Epithelial cell of esophagus (primary cell): ENCODE measurements around the gene PPIF.

Experiments used
- DNase-seq: peaks from one replicate; pipeline ENCODE4 v3.0.0; 2010; ENCODE audit warnings: low read depth
- H3K4me3 ChIP-seq: 2 replicates; pipeline ENCODE4 v1.5.1; 2011; ENCODE audit warnings: mild to moderate bottlenecking, low read length, control low read depth
- TF ChIP-seq, protein P1 (sequence below): IDR thresholded peaks from 2 replicates; pipeline ENCODE4 v1.5.1; 2011; ENCODE audit warnings: low read depth, mild to moderate bottlenecking, low read length, control low read depth, inconsistent platforms; ENCODE audit not compliant: insufficient read depth; ENCODE audit errors: missing control alignments

The PPIF gene

DNA sequence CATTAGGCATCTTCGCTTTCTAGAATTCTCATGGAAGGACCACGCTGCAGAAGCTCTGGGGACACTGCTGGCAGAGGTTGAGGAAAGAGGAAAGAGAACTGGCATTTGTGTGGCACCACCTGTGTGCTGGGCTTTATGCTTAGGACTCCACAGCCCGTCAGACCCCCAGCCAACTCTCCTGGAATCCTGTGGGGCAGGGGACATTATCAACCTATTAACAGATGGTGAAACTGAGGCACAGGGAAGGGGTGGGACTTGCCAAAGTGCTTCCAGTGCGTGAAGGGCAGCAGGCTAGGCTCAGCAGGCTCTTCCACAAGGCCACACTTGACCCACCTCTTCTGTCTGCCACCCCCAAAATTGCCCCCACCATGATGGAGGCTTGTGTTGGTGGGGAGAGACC, 51.4 kb downstream of the PPIF start:
- TF ChIP-seq, protein P1, sequence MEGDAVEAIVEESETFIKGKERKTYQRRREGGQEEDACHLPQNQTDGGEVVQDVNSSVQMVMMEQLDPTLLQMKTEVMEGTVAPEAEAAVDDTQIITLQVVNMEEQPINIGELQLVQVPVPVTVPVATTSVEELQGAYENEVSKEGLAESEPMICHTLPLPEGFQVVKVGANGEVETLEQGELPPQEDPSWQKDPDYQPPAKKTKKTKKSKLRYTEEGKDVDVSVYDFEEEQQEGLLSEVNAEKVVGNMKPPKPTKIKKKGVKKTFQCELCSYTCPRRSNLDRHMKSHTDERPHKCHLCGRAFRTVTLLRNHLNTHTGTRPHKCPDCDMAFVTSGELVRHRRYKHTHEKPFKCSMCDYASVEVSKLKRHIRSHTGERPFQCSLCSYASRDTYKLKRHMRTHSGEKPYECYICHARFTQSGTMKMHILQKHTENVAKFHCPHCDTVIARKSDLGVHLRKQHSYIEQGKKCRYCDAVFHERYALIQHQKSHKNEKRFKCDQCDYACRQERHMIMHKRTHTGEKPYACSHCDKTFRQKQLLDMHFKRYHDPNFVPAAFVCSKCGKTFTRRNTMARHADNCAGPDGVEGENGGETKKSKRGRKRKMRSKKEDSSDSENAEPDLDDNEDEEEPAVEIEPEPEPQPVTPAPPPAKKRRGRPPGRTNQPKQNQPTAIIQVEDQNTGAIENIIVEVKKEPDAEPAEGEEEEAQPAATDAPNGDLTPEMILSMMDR, result no peak
- no peak for DNase-seq
- H3K4me3 ChIP-seq, result no peak overlapping the region

DNA sequence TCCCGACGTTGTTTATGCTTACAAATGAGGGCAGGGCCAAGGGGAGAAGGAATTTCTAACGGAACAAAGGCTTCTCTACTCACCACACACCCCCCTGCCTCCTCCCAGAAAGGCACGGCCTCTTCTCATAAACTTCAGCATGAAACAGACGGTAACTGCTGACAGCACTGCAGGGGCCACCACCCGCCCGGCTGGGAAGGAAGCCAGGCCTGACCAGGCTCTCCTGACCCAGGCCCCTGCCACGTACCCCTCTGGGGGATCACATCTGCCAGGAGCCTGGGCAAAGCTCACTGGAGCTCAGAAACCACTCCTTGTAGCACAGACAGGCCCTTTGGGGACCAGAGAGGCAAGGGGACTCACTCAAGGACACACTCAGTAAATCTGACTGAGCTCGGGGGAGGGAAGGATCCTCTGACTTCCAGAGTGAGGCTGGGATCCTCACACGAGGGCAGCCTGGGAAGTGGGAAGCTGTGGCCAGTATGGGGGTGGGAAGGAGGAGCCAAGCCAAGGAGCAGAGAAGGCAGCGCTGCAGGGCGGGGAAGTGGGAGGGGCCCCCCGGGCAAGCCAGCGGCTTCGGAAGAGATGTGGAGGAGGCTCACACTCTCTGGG, 52.1 kb downstream of the PPIF start:
- no peak overlapping the region for H3K4me3 ChIP-seq
- TF ChIP-seq, protein P1, result no peak
- DNase-seq, result peak; percentile 22

DNA sequence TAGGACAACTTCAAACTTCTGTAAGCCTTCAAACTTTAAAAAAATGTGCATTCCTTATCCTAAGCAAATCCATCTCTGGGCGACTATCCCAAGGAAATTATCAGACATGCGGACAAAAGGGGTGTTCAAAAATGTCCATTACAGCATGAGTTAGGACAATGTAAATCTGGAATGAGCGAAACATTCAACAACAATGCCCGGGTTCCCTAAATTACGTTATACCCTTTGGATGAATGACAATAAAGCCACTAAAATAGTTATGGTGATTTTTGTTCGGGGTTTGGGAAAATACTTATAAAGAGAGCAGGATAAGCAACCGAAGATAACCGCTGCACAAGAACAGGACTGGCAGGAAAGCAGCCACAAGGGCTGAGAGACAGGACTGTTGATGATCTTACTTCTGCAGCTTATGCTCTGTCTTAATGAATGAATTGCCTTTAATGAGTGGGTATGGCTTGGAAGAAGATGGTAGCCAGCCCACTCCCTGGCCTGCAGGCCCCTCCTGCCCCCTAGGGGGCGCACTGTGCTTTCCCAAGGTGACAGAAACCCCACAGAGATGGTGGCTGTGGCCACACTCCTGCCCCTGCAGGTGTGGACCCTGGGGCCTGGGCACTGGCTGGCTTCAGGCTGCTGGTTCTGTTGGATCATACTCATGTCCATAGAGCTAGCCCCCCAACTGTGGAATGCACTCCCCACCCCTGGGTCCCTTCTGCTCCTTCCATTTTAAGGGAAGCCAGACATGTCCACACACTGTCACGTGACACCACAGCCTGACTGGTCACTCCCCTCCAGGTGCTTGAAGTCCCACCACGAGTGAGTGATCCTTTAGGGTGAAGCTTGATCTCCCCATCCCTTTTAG, 53.1 kb downstream of the PPIF start:
- DNase-seq, result peak; percentile 42
- no peak overlapping the region for H3K4me3 ChIP-seq

DNA sequence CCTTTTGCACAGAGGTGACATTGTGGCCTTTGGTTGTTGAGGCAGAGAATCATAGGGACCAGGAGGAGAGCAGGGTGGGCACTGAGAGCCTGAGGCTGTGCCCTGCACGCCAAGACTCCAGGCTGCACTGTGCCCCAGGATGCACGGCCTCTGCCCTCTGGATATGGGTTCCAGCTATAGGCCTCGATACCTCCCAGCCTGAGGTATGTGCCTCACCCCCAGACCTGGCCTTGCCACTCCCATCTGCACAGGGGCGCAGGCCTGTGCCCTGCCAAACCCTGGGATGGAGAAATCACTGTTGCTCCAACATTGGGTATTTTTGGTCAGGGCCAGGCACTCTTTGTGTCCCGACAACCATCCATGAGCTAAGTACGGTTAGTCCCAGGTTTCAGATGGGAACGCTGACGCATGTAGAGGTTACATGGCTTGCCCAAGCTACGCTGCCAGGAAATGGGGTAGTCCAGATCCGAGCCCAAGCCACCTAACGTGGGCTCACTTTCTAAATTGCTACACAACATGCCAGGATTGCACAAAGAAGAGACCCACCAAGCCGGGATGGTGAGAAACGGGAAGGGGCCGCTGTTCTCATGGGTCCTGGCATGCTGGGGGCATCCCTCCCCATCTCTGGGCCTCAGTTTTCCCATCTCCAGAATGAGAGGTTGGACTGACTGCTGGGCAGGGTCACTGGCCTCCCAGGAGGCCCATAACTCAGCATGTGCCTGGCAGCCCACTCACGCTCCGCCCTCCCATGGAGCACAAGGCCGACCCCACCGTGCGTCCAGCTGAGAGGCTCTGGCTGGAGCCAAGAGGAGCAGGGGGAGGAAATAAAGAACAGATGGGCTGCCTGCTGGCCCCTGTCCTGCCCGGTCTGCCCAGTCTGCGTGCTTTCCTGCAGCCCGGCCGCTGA, 54.0 kb downstream of the PPIF start:
- DNase-seq, result no peak
- TF ChIP-seq, protein P1, result no peak
- no peak overlapping the region for H3K4me3 ChIP-seq

More for the DNA sequence above, 53.1 kb downstream of the PPIF start:
- TF ChIP-seq, protein P1, result peak; percentile 65

DNA sequence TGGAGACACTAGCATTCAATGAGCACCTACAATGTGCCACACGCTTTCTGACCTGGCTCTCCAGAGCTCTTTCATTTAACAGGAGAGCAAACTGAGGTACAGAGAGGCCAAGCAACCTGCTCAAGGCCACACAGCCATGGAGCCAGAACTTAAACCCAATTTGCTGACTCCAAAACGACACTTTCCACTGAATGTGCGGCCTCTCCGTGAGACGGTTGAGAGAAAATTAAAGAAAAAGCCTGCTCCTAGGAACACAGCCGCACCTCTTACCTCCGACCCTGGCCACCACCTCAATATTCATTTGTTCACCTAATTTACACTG, 55.3 kb downstream of the PPIF start:
- TF ChIP-seq, protein P1, result no peak

DNA sequence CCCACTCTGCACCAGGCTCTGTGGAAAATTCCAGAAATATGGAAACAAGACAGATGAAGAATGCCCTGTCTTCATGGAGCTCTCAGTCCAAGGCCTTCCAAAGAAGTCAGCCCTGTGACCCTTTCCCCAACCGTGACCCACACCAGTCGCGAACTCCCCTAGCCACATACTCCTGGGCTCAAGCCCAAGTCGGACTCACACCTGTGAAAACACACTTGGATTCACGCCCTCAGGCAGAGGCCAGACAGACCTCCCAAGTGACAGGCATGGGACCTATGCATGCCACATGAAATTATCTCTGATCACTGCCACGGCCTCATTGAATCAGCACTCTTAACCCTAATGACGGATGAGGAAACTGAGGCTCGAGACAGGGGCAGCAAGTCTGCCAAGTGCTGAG, 55.7 kb downstream of the PPIF start:
- DNase-seq, result no peak
- TF ChIP-seq, protein P1, result no peak
- no peak overlapping the region for H3K4me3 ChIP-seq

More for the DNA sequence above, 55.3 kb downstream of the PPIF start:
- no peak overlapping the region for H3K4me3 ChIP-seq
- DNase-seq, result no peak
